ENCODE results near the gene TMTC2. TPM values are rescaled to one million over a fixed set of nuclear protein-coding genes. Genes with fewer than 3 reads are reported as not detected.

TMTC2 gene
- total RNA-seq, 1 experiment from 2014 or later: 10.8 TPM

- no peak for DNase-seq (ENCODE audit: extremely low read depth, low read depth)
Measured at GRCh38 chr12:82931349-82932116, 244.8 kb downstream of the TMTC2 start.

GRCh38 chr12:82937151-82937550 is 250.4 kb downstream of the TMTC2 start:
- no peak for DNase-seq (ENCODE audit: extremely low read depth, low read depth)

GRCh38 chr12:82942521-82942920 is 255.8 kb downstream of the TMTC2 start:
- no peak for DNase-seq (ENCODE audit: extremely low read depth, low read depth)

GRCh38 chr12:82942991-82943401 is 256.3 kb downstream of the TMTC2 start:
- DNase-seq (ENCODE audit: extremely low read depth, low read depth): no peak

GRCh38 chr12:82948491-82948890 is 261.8 kb downstream of the TMTC2 start:
- DNase-seq (ENCODE audit: extremely low read depth, low read depth): no peak

- no peak for DNase-seq (ENCODE audit: extremely low read depth, low read depth)
Measured at GRCh38 chr12:82950356-82950755, 263.6 kb downstream of the TMTC2 start.

- DNase-seq (ENCODE audit: extremely low read depth, low read depth): no peak
Measured at GRCh38 chr12:82952946-82953345, 266.2 kb downstream of the TMTC2 start.

- DNase-seq (ENCODE audit: extremely low read depth, low read depth): no peak
Measured at GRCh38 chr12:82953397-82953796, 266.7 kb downstream of the TMTC2 start.

- no peak for DNase-seq (ENCODE audit: extremely low read depth, low read depth)
Measured at GRCh38 chr12:82954064-82954463, 267.4 kb downstream of the TMTC2 start.

GRCh38 chr12:82954572-82954971 is 267.9 kb downstream of the TMTC2 start:
- DNase-seq (ENCODE audit: extremely low read depth, low read depth): no peak

- DNase-seq (ENCODE audit: extremely low read depth, low read depth): no peak
Measured at GRCh38 chr12:82955043-82955442, 268.3 kb downstream of the TMTC2 start.

- DNase-seq (ENCODE audit: extremely low read depth, low read depth): no peak
Measured at GRCh38 chr12:82958966-82959365, 272.3 kb downstream of the TMTC2 start.

- no peak for DNase-seq (ENCODE audit: extremely low read depth, low read depth)
Measured at GRCh38 chr12:82959821-82960220, 273.1 kb downstream of the TMTC2 start.

- DNase-seq (ENCODE audit: extremely low read depth, low read depth): no peak
Measured at GRCh38 chr12:82961835-82962234, 275.1 kb downstream of the TMTC2 start.

- no peak for DNase-seq (ENCODE audit: extremely low read depth, low read depth)
Measured at GRCh38 chr12:82963956-82964355, 277.2 kb downstream of the TMTC2 start.

- no peak for DNase-seq (ENCODE audit: extremely low read depth, low read depth)
Measured at GRCh38 chr12:82964446-82964845, 277.7 kb downstream of the TMTC2 start.

- DNase-seq (ENCODE audit: extremely low read depth, low read depth): no peak
Measured at GRCh38 chr12:82966001-82966559, 279.4 kb downstream of the TMTC2 start.

- DNase-seq (ENCODE audit: extremely low read depth, low read depth): no peak
Measured at GRCh38 chr12:82968631-82969367, 282.1 kb downstream of the TMTC2 start.

GRCh38 chr12:82970614-82971013 is 283.9 kb downstream of the TMTC2 start:
- no peak for DNase-seq (ENCODE audit: extremely low read depth, low read depth)

GRCh38 chr12:82971584-82971983 is 284.9 kb downstream of the TMTC2 start:
- no peak for DNase-seq (ENCODE audit: extremely low read depth, low read depth)

GRCh38 chr12:82972624-82973023 is 285.9 kb downstream of the TMTC2 start:
- no peak for DNase-seq (ENCODE audit: extremely low read depth, low read depth)

GRCh38 chr12:82973592-82973991 is 286.9 kb downstream of the TMTC2 start:
- no peak for DNase-seq (ENCODE audit: extremely low read depth, low read depth)

Measured in NCI-H460 (cell line).